Ramos (cell line): ENCODE data around the gene DKK1.
"Not testable (repeated sequence)": the region's sequence is repeated elsewhere in the genome, so short reads cannot be mapped to it uniquely, and the experiment has no call there.

ENCODE experiments used
- in situ Hi-C: fragments of 300-500 bp; cut with MboI; formaldehyde crosslinking; loops from one replicate; pipeline ENCODE4 v1.14.3; 2022; ENCODE audit warnings: low sequenced_read_pairs; ENCODE audit not compliant: unreplicated experiment

The DKK1 gene

GRCh38 chr10:52359441-52359840 is 45.4 kb downstream of the DKK1 start:
- in situ Hi-C loops: no loop called here

- in situ Hi-C loops: not testable (repeated sequence)
Observed at GRCh38 chr10:52365547-52366432, 51.7 kb downstream of the DKK1 start.
